Suppressor macrophage treated with lipopolysaccharide for 4 hours (primary cell): Measurements from ENCODE around the gene TXNDC12.
"Not testable (repeated sequence)": the region's sequence is repeated elsewhere in the genome, so short reads cannot be mapped to it uniquely, and the experiment has no call there.

Experiments
- DNase-seq: peaks from one replicate; pipeline ENCODE4 v3.0.0-alpha.2; 2020

The TXNDC12 gene

DNA sequence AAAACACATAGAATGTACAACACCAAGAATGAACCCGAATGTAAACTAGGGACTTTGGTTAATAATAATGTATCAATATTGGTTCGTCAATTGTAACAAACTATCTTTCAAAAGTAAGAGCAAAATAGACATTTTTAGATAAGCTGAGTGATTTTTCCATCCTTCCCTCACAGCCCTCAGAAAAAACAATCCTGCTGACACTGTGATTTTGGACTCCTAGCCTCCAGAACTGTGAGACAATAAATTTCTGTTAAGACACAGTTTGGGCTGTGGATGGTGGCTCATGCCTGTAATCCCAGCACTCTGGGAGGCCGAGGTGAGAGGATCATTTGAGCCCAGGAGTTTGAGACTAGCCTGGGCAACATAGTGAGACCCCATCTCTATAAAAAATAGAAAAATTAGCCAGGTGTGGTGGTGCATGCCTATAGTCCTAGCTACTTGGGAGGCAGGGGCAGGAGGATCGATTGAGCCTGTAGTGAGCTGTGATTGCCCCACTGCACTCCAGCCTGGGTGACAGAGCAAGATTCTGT is 9.3 kb downstream of the TXNDC12 start:
- not testable (repeated sequence) for DNase-seq

DNA sequence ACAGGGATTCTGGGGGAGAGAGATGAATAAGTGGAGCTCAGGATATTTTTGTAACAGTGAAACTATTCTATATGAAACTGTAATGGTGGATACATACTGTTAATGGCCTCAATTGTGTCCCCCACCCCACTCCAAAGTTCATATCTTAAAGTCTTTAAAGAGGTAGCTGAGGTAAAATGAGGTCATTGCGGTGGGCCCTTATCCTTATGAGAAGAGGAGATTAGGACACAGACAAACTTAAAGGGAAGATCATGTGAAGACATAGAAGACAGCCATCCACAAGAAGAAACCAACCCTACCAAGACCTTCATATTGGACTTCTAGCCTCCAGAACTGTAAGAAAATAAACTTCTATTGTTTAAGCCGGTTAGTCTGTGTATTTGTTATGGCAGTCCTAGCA is 9.8 kb downstream of the TXNDC12 start:
- DNase-seq, result no peak

DNA sequence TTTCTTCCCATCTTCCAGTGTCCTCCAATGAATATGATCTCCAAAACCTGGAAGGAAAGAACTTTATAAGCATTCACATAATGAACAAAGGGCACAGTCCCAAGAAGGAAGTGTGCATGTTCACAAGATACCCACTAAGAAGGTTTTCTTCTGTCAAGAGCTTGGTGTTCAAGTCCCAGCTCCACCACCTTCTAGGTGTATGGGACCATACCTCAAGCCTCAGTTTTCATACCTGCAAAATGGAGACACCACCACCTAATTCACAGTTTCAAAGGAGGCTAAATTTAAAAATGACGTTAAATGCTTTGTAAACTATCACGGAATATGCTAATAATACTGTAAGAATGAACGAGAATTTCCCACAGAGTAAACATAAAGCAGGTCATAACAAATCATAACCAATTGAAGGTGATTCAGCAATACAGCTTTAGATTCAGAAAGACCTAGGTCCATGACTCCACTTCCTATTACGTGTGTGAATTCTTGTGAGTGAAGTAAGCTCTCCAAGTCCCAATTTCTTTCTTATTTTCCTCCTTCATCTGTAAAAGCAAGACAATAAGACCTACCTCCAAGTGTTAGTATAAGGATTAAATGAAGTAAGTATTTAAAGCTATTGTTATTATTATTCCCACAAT is 13.3 kb downstream of the TXNDC12 start:
- no peak for DNase-seq

DNA sequence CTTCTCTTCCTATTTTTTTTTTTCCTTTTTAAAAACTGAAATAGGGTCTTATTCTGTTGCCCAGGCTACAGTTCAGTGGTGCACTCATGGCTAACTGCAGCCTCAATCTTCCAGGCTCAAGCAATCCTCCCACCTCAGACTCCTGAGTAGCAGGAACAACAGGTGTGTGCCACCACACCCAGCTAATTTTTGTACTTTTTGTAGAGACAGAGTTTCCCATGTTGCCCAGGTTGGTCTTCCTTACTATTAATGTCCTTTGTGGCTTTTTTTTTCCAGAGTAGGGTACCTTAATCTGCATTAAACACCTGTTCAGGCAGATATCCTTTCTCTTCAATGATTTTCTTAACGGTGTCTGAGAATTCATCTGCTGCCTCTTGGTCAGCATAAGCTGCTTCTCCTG is 17.1 kb downstream of the TXNDC12 start:
- DNase-seq, result no peak

DNA sequence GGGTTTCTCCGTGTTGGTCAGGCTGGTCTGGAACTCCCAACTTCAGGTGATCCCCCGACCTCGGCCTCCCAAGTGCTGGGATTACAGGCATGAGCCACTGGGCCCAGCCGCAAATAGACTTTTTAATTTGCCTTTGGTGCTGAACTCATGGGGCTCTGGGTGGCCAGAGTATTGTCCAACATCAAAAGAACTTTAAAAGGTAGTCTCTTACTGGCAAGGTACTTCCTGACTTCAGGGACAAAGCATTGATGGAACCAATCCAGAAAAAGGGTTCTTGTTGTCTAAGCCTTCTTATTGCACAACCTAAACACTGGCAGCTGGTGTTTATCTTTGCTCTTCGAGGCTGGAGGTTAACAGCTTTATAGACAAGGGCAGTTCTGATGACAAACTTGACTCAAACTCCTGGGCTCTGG is 17.6 kb downstream of the TXNDC12 start:
- DNase-seq, result no peak

DNA sequence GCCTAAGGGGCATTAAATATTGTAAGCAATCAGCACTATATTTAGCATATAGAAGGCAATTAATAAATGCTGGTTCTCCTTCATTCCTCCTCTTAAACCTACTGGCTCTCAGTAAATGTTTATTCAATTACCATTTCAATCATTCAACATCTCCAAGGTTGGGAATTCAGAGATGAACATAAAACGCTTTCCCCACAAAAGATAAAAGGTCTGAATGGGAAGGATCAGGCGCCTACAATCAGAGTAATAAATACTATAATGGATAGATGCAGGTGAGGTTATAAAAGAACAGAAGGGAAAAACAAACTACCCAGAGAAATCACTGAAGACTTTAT is 21.0 kb downstream of the TXNDC12 start:
- DNase-seq, result no peak

DNA sequence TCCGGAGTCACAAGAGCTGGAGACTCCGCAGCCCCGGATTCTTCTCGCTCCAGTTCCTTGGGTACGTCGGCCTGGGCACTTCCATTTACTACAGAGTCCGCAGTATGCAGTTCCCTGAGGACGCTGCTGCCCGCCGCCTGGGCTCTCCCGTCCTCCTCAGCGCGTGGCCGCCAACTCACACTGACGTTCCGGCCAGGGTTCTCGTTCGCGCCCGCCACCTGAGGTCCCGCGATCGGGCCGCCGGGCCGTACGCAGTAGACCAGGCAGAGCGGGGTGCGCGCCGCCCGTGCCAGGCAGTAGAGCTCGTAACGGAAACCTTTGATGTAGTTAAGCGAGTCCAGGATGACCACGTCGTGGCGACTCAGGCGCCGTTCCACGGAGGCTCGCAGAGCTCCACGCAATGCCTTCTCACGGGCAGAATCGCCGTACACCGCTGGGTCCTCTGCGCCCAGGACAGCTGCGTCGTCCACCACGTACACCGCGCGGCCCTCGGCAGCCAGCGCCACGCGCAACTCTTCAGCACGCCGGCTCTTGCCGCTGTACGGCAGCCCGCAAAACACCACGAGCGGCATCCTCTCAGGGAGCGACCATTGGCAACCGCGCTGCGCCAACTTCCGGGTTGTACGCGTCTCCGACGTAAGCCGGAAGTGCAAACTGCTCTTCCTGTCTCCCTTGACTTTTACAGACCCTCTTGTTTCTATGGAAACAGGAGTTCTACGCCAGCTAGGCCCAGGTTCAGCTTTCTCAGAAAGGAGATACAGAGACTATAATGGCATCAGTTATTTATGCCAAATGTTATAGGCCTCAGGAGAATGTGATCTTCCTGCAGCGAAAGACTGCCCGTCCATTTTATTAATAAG is 21.6 kb downstream of the TXNDC12 start, which contains the start of gene KTI12:
Gene KTI12, minus strand, starts transcription at position 621 of the 860 bp plus-strand sequence. Its CDS starts 49 bp downstream, at position 572.
- peak; percentile 94 for DNase-seq

DNA sequence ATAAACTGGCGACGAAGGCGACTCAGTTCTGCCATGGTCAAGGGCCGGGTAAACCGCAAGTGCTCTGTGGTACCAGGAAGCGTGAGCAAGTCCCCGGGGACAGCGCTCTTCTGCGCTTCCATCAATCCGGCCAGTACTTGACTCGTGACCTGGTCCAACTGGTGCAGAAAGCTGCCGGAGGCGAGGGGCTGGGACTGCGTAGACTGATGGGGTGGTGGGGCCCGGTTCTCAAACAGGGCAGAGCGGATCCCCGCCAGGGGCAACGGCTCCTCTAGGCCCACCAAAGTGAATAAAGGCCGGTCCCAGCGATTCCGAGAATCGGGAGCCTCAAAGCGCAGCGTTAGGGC is 22.2 kb downstream of the TXNDC12 start:
- peak; percentile 51 for DNase-seq

DNA sequence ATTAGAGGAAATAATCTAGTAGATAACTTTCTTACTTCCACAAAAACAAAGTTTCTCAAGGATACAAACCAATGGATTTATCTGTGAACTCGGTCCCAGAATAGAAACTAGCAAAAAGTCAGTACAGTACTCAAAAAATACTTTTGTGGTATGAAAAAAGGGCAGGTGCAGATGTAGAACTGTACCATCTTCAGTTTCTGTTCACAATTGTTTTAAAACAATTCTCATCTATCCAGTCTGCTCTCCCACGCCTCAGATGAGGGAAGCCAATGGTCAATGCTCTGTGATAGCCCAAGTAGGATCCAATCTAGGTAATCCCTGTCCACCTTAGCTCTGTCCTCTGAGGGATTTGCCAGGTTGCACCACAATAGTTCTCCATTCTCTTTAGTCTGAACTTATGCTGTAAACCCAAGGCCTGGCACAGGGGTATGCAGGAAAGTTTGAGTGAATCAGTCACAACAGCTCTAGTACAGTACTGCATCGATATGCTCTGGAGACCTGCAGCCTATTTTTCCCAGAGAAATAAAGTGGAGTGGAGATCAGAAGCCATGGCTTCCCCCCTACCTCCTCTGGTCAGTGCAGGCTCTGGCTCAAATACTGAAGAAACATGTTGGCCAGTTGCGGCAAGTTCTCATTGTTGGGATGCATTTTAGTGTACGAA is 22.7 kb downstream of the TXNDC12 start:
- DNase-seq, result no peak

DNA sequence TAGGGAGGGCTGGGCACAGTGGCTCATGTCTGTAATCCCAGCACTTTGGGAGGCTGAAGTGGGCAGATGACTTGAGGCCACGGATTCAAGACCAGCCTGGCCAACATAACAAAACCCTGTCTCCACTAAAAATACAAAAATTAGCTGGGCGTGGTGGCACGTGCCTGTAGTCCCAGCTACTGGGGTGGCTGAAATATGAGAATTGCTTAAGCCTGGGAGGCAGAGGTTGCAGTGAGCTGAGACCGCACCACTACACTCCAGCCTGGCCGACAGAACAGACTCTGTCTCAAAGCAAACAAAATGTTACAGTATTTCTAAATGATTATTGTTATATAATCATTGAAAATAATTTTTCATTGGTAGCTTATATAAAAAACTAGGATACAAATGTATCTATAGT is 26.2 kb downstream of the TXNDC12 start:
- not testable (repeated sequence) for DNase-seq

DNA sequence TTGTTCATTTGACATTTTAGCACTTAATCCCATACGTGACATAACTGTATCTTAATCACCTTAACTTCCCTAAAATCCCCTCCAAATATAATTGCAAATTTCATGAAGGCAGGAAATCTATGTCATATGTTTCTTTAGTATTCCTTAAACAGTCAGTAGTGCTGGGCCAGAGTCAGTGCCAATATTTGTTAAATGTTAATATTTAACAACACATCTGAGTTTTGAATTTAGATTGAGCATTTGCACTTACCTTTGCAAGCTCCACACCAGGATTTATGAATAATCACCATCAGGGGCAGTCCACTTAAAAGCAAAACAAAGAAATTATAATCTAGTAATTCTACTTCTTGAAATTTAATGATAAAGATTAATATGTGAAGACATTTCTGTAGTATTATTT is 26.7 kb downstream of the TXNDC12 start:
- peak; percentile 6 for DNase-seq

DNA sequence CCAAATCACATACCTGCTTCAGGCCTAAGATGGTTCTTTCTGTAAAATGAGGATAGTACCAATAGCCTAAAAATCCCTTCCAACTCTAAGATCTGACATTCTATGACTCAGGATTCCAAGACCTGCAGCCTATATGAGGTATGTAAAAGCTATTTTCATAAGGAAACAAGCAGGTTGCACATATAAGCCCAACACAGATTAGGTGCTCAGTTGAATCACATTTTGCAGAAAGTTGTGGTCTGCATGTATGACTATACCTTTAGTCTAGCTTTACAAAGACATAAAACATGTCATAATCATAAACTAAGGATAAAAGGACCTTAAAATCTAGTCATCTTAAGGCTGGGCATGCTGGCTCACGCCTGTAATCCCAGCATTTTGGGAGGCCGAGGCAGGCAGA is 28.7 kb downstream of the TXNDC12 start:
- no peak for DNase-seq

DNA sequence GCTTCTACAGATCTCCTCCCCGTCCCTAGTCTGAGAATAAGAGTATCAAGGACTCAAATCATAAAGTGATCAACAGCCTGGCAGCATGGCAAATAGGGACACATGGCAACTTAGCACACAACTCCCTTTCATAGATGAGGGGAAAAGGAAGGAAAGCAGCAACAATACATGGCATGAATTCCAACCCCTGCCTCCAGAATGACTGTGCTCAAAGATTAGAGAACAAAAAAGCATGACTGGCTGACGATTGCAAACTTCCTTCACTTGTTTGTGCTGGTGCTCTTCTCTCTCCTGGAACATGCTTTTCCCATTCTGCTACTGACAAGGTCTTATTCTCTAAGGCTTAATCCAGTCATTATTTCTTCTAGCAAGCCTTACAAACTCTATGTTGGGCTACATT is 32.9 kb downstream of the TXNDC12 start:
- DNase-seq, result no peak

DNA sequence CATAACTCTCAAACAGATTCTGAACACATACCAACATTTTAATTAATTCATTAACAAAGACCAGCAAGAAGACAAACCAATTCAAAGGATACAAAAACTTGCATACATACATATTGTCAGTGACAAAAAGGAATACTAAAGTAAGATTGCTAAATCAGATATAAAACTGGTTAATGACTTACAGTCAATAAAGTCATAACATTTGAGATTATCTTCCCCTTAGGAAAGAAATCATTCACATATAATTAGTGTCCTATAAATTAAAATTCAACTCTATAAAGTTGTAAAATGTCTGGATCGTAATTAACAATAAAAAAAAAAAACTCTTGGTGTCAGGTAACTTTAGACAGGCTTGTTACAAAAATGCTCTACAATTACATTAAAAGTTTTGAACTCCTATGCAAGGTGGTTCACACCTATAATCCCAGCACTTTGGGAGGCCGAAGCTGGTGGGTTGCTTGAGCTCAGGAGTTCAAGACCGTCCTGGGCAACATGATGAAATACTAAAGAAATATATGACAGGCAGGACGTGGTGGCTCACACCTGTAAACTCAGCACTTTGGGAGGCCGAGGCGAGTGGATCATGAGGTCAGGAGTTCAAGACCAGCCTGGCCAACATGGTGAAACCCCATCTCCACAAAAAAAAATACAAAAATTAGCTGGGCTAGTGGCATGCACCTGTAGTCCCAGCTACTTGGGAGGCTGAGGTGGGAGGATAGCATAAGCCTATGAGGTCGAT is 46.8 kb downstream of the TXNDC12 start:
- no peak for DNase-seq

DNA sequence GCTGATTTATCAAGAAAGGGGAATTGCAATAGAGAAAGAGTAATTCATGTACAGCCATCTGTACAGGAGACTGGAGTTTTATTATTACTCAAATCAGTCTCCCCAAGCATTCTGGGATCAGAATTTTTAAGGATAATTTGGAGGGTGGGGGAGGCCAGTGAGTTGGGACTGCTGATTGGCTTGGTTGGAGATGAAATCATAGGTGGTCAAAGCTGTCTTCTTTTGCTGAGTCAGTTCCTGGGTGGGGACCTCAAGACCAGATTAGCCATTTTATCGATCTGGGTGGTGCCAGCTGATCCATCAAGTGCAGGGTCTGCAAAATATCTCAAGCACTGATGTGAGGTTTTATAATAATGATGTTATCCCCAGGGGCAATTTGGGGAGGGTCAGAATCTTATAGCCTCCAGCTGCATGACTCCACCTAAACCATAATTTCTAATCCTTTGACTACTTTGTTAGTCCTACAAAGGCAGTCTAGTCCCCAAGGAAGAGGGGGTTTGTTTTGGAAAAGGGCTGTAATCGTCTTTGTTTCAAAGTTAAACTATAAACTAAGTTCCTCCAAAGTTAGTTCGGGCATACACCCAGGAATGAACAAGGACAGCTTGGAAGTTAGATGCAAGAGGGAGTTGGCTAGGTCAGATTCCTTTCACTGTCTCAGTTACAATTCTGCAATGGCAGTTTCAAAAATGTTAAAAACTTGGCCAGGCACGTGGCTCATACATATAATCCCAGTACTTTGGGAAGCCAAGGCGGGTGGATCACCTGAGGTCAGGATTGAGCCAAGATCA is 47.6 kb downstream of the TXNDC12 start:
- no peak for DNase-seq

DNA sequence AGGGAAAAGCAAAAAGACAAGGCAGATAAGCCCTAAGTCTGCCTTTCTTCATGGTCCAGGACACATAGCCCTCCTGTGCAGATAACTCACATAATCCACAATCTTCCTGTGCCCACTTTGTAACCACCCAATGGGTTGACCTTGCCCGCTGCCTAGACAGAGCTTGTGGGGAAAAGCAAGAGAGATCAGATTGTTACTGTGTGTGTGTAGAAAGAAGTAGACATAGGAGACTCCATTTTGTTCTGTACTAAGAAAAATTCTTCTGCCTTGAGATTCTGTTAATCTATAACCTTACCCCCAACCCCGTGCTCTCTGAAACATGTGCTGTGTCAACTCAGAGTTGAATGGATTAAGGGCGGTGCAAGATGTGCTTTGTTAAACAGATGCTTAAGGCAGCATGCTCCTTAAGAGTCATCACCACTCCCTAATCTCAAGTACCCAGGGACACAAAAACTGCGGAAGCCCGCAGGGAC is 48.9 kb downstream of the TXNDC12 start:
- not testable (repeated sequence) for DNase-seq

DNA sequence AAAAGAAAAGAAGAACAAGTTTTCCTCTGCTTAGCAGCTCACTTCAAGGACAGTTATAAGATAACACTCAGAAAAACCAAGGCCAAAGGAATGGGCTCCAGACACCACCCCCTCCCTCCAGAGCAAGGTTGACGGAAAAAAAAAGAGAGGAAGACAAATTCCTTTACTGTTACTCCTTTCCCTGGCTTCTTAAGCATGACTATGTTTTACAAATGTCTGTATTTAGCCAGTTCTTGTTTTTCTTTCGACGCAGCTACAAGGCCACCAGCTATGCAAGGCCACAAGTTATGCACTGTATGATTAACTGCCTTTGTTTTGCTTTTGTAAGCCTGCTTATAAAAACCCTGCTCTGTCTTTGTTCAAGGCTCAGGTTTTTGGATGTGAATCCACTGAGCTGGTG is 49.4 kb downstream of the TXNDC12 start:
- DNase-seq, result not testable (repeated sequence)

DNA sequence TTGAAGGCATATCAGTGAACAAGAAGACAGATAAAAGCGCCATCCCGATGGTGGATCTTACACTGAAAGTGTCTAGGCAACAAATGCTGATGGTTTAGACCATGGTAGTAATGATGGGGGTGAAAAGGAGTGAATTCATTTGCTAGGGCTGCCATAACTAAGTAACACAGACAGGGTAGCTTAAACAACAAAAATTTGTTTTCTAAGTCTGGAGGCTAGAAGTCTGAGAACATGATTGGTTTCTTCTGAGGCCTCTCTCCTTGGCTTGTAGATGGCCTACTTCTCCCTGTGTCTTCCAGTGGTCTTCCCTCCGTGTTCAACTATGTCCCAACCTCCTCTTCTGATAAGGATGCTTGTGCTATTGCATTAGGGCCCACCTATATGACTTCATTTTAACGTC is 51.1 kb downstream of the TXNDC12 start:
- no peak for DNase-seq

DNA sequence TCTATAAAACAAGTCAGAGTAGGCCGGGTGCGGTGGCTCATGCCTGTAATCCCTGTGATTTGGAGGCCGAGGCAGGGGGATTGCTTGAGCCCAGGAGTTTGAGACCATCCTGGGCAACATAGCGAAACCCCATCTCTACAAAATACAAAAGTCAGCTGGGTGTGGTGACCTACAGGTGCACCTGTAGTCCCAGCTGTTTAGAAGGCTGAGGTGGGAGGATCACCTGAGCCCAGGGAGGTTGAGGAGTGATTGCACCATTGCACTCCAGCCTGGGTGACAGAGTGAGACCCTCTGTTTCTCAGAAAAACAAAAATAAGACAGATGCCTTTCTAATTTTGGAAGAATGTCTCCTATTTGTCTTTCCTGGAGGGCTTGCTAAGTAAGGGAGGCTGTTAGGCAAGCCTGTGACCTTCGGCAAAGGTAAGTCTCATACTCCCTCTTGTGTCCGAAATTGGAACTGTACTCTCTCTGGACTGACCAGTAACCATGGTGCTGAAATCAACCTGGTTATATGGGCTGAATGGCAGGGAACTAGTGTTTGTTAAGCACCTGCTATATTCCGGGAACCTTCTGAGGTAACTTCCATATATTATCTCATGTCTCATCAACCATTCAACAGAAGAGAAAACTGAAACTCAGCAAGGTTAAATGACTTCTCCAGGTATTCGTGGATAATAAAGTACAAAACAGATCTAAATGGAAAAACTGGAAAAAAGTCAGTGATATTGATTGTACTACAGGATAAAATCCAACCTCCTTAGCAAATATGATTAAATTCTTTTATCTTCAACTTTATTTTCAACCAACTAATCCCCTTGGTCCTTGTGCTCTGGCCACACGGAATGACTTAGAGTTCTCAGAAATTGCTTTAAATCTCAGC is 52.7 kb downstream of the TXNDC12 start:
- peak; percentile 95 for DNase-seq

DNA sequence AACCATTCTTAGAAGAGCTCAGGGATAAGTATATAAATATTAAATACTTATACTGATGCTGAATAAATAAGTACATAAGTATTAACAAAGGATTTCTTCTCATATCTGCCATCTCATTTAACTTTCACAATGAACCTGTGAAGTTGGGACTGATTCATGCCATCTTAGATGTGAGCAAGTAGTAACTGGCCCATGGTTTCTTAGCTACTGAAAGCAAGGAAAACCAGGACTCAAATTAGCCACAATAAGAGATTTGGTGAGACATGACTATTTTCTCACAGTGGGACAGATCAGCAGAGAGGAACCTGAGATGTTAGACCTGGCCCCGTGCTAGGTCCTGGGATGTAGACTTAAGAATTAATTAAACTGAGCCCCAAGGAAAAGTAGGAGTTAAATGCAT is 56.3 kb downstream of the TXNDC12 start:
- DNase-seq, result no peak

DNA sequence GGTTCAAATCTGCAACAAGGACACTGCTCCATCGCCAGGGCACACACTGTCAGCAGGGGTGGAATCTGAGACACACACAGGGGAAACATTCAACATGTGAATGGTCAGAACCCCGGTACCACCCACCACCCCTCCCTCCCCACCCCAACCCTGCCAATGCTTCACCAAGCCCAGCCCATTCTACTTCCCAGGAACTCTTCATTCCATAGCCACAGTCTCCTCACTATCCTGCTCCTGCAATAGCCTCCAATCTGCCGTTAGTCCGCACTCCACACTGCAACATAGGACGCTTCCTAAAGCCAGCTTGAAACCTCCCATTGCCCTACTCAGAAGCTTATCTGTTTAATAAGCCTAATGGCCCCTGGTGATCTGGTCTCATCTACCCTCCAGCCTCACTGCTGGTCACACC is 57.0 kb downstream of the TXNDC12 start:
- DNase-seq, result no peak
